Sigmoid colon (tissue), 3 donors: ENCODE results near the gene FIG4.

ENCODE experiments used
- POLR2A ChIP-seq, 2 donors: fragments of 450-650 bp; IDR thresholded peaks; one replicate each; pipeline ENCODE4 v1.6.1; 2016; ENCODE audit warnings: antibody characterized with exemption in 2 of 2, mild to moderate bottlenecking in 2 of 2, moderate library complexity in 2 of 2
- TF ChIP-seq, protein P1 (sequence below), 4 experiments: fragments of 450-650 bp in 3 of 4; fragments of 200-600 bp in 1 of 4; IDR thresholded peaks; one replicate each; pipeline ENCODE4 v1.5.1; 2016 to 2019; ENCODE audit warnings: antibody characterized with exemption in 4 of 4, mild to moderate bottlenecking in 3 of 4, moderate library complexity in 2 of 4

DNA sequence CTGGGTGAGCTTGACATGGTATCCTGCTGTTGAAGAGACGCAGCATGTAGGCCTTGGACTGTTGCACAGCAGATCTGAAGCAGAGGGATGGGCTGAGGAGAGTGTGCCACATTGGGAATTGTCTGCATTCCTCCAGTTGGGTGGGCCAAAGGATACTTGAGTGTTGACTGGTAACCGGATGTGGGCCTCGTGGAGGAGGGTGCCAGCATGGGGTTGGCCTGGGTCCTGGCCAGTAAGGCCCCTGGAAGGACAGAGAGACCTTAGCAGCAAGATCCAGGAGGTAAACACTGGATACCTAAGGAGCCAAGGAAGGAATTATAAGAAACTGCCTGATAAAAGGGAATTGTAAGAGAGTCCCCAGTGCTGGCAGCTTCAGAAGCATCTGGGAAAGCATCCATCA is 76.9 kb downstream of the FIG4 start:
- TF ChIP-seq, protein P1, sequence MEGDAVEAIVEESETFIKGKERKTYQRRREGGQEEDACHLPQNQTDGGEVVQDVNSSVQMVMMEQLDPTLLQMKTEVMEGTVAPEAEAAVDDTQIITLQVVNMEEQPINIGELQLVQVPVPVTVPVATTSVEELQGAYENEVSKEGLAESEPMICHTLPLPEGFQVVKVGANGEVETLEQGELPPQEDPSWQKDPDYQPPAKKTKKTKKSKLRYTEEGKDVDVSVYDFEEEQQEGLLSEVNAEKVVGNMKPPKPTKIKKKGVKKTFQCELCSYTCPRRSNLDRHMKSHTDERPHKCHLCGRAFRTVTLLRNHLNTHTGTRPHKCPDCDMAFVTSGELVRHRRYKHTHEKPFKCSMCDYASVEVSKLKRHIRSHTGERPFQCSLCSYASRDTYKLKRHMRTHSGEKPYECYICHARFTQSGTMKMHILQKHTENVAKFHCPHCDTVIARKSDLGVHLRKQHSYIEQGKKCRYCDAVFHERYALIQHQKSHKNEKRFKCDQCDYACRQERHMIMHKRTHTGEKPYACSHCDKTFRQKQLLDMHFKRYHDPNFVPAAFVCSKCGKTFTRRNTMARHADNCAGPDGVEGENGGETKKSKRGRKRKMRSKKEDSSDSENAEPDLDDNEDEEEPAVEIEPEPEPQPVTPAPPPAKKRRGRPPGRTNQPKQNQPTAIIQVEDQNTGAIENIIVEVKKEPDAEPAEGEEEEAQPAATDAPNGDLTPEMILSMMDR (IDR thresholded peaks at IDR 0.05) = no peak
- TF ChIP-seq POLR2A (IDR thresholded peaks at IDR 0.05) = no peak
